HepG2 (cell line): ENCODE measurements around the gene INO80E. TPM values are rescaled to one million over a fixed set of nuclear protein-coding genes. Genes with fewer than 3 reads are reported as not detected.

Experiments
- CBX2 ChIP-seq, 2 experiments: fragments of 200-600 bp in 1 of 2; sonication (generic); formaldehyde crosslinking in 1 of 2; IDR thresholded peaks; 2 replicates each; pipeline versions ENCODE4 v1.7.0 to v1.8.1; 2018 to 2022; ENCODE audit warnings: low read depth in 2 of 2, low read length in 1 of 2, mild to moderate bottlenecking in 1 of 2, missing genetic modification reagents in 1 of 2
- CEBPB ChIP-seq: IDR thresholded peaks from 2 replicates; pipeline ENCODE4 v1.6.1; 2011; ENCODE audit warnings: low read depth, low read length, improper control_type of control experiment, borderline replicate concordance
- CERS6 ChIP-seq: sonication (generic); formaldehyde crosslinking; IDR thresholded peaks from 2 replicates; pipeline ENCODE4 v1.5.0; 2020; ENCODE audit warnings: missing genetic modification reagents
- FOXA1 ChIP-seq, 2 experiments: fragments of 450-650 bp in 1 of 2; sonication (generic) in 1 of 2; formaldehyde crosslinking in 1 of 2; IDR thresholded peaks; 2 replicates each; pipeline versions ENCODE4 v1.4.0 to v1.6.1; 2016 to 2020; ENCODE audit warnings: missing genetic modification reagents in 1 of 2
- HDAC2 ChIP-seq: sonication (generic); formaldehyde crosslinking; IDR thresholded peaks from 2 replicates; pipeline ENCODE4 v1.4.0; 2020; ENCODE audit warnings: missing genetic modification reagents
- HNRNPH1 ChIP-seq: fragments of 200-400 bp; formaldehyde crosslinking; optimal IDR thresholded peaks from 2 replicates; pipeline ENCODE3; 2017; ENCODE audit warnings: mild to moderate bottlenecking, low read depth, low read length
- KLF13 ChIP-seq: sonication (generic); formaldehyde crosslinking; IDR thresholded peaks from 2 replicates; pipeline ENCODE4 v1.4.0; 2020; ENCODE audit warnings: mild to moderate bottlenecking, missing genetic modification reagents
- MXD1 ChIP-seq: sonication (generic); formaldehyde crosslinking; IDR thresholded peaks from 2 replicates; pipeline ENCODE4 v1.4.0; 2020; ENCODE audit warnings: mild to moderate bottlenecking, missing genetic modification reagents
- NBN ChIP-seq: fragments of 450-650 bp; conservative IDR thresholded peaks from 2 replicates; pipeline ENCODE4 v1.6.1; 2017
- NFKB2 ChIP-seq: sonication (generic); formaldehyde crosslinking; IDR thresholded peaks from 2 replicates; pipeline ENCODE4 v1.4.0; 2020; ENCODE audit warnings: missing genetic modification reagents, borderline replicate concordance
- PHB2 ChIP-seq: fragments of 450-650 bp; IDR thresholded peaks from 2 replicates; pipeline ENCODE4 v1.6.1; 2018; ENCODE audit not compliant: partially characterized antibody
- PLRG1 ChIP-seq: fragments of 450-650 bp; conservative IDR thresholded peaks from 2 replicates; pipeline ENCODE4 v1.6.1; 2016
- RAD21 ChIP-seq: fragments of 450-650 bp; formaldehyde crosslinking; IDR thresholded peaks from 2 replicates; pipeline ENCODE4 v1.5.0; 2020; ENCODE audit warnings: mild to moderate bottlenecking
- REPIN1 ChIP-seq: sonication (generic); formaldehyde crosslinking; IDR thresholded peaks from 2 replicates; pipeline ENCODE4 v1.8.0; 2022; ENCODE audit warnings: missing genetic modification reagents, low read depth, mild to moderate bottlenecking, borderline replicate concordance
- RFX3 ChIP-seq: IDR thresholded peaks from 2 replicates; pipeline ENCODE4 v1.6.1; 2016; ENCODE audit warnings: missing biosample characterization, missing genetic modification reagents
- SMARCC2 ChIP-seq: fragments of 450-650 bp; IDR thresholded peaks from 2 replicates; pipeline ENCODE4 v1.6.1; 2017; ENCODE audit warnings: antibody characterized with exemption, mild to moderate bottlenecking
- STAT5B ChIP-seq: sonication (generic); formaldehyde crosslinking; IDR thresholded peaks from 2 replicates; pipeline ENCODE4 v1.4.0; 2020; ENCODE audit warnings: missing genetic modification reagents
- ZBTB4 ChIP-seq: sonication (generic); formaldehyde crosslinking; IDR thresholded peaks from 2 replicates; pipeline ENCODE4 v1.4.0; 2020; ENCODE audit warnings: missing genetic modification reagents, mild to moderate bottlenecking, borderline replicate concordance
- ZEB1 ChIP-seq: IDR thresholded peaks from 2 replicates; pipeline ENCODE4 v1.6.1; 2012; ENCODE audit warnings: mild to moderate bottlenecking, low read depth, inconsistent platforms; ENCODE audit not compliant: insufficient replicate concordance
- ZNF33B ChIP-seq: sonication (generic); formaldehyde crosslinking; IDR thresholded peaks from 2 replicates; pipeline ENCODE4 v1.5.1; 2020; ENCODE audit warnings: mild to moderate bottlenecking, missing genetic modification reagents
- ZNF598 ChIP-seq: sonication (generic); formaldehyde crosslinking; IDR thresholded peaks from 2 replicates; pipeline ENCODE4 v1.5.1; 2020; ENCODE audit warnings: mild to moderate bottlenecking, missing genetic modification reagents, borderline replicate concordance
- ZNF639 ChIP-seq: conservative IDR thresholded peaks from 2 replicates; pipeline ENCODE4 v1.6.1; 2018; ENCODE audit warnings: missing genetic modification reagents
- ZNF7 ChIP-seq: IDR thresholded peaks from 2 replicates; pipeline ENCODE4 v1.6.1; 2016; ENCODE audit warnings: missing biosample characterization, missing genetic modification reagents
- ZNF773 ChIP-seq: sonication (generic); formaldehyde crosslinking; IDR thresholded peaks from 2 replicates; pipeline ENCODE4 v1.4.0; 2020; ENCODE audit warnings: missing genetic modification reagents, borderline replicate concordance
- ZNF777 ChIP-seq: sonication (generic); formaldehyde crosslinking; IDR thresholded peaks from 2 replicates; pipeline ENCODE4 v1.4.0; 2020; ENCODE audit warnings: missing genetic modification reagents
- polyA plus RNA-seq, 8 experiments: library from polyadenylated mRNA; depleted of rRNA in 3 of 8; stranded (reverse) in 7 of 8; unstranded in 1 of 8; fragments of >200 nt; fragmentation: Illumina TruSeq in 4 of 8; extraction: Trizol in 4 of 8; gene quantifications; 2 replicates each; pipeline versions ENCODE4 v1.2.1 to v1.2.3, GENCODE V29; 2011 to 2016; ENCODE audit warnings: low read depth in 4 of 8, missing spikeins in 1 of 8, mixed read lengths in 1 of 8; ENCODE audit not compliant: insufficient read depth in 1 of 8
- total RNA-seq, 5 experiments: library from RNA; depleted of rRNA; stranded (reverse); fragments of >200 nt; fragmentation: Illumina TruSeq; extraction: Trizol; gene quantifications; 2 replicates each; pipeline ENCODE4 v1.2.3, GENCODE V29; 2016; ENCODE audit warnings: low read depth in 1 of 5

Gene INO80E
- total and polyA plus RNA-seq, 2 of the 13 experiments (the other 11 are each of a cell fraction or from before 2014, with no cell fraction given): 25.8 to 45.6 TPM

GRCh38 chr16:29961479-29962343 is 34.3 kb upstream of the INO80E start, which contains the start of gene TMEM219 (continued):
- peak; percentile 80 for TF ChIP-seq REPIN1 (CRISPR knock-in tag)
- TF ChIP-seq SMARCC2: no peak
- TF ChIP-seq RAD21 (CRISPR knock-in tag): peak; percentile 71
- 0 out of 2 replicates have a peak, but pooled peaks have one; percentile 61 for TF ChIP-seq CERS6 (CRISPR knock-in tag)
- TF ChIP-seq CEBPB: no peak
- no peak; the same call in 1 of the 2 replicates for TF ChIP-seq NFKB2 (CRISPR knock-in tag)
- TF ChIP-seq MXD1 (CRISPR knock-in tag): no peak
- TF ChIP-seq PHB2: no peak
- TF ChIP-seq ZNF777 (CRISPR knock-in tag): no peak; the same call in 1 of the 2 replicates
- no peak for TF ChIP-seq HNRNPH1
- TF ChIP-seq ZEB1: no peak
- peak; percentile 70; the same call in 1 of the 2 replicates for TF ChIP-seq ZNF33B (CRISPR knock-in tag)
- no peak for TF ChIP-seq PLRG1
- no peak for TF ChIP-seq RFX3 (CRISPR knock-in tag)
- peak; percentile 75 for TF ChIP-seq ZNF639 (CRISPR knock-in tag)
- no peak for TF ChIP-seq STAT5B (CRISPR knock-in tag)
- TF ChIP-seq NBN: no peak
- TF ChIP-seq ZNF773 (CRISPR knock-in tag): no peak
- peak; percentile 85; the same call in 1 of the 2 replicates for TF ChIP-seq ZNF598
- TF ChIP-seq HDAC2 (CRISPR knock-in tag): peak; percentile 64
- peak; percentile 14; the same call in 1 of the 2 replicates for TF ChIP-seq ZNF7 (CRISPR knock-in tag)
- no peak for TF ChIP-seq CBX2 (IDR thresholded peaks at IDR 0.05; ENCODE audit: low read depth, low read length)
- TF ChIP-seq CBX2 (CRISPR knock-in tag; IDR thresholded peaks at IDR 0.05; ENCODE audit: low read depth): no peak
- TF ChIP-seq KLF13 (CRISPR knock-in tag): no peak
- no peak for TF ChIP-seq FOXA1 (IDR thresholded peaks at IDR 0.05)
- TF ChIP-seq FOXA1 (CRISPR knock-in tag; IDR thresholded peaks at IDR 0.05): no peak
- TF ChIP-seq ZBTB4 (CRISPR knock-in tag): no peak
